Left ventricle myocardium inferior (tissue), 1 donor: ENCODE data around the gene CEACAM16. TPM values are rescaled to one million over a fixed set of nuclear protein-coding genes. Genes with fewer than 3 reads are reported as not detected.

Experiments used
- DNase-seq: peaks from one replicate; pipeline ENCODE4 v3.0.0-alpha.2; 2020
- H3K27ac ChIP-seq: fragments of 200-600 bp; replicated peaks from 2 replicates; pipeline ENCODE4 v1.8.0; 2021
- H3K27me3 ChIP-seq: fragments of 200-600 bp; 2 replicates; pipeline ENCODE4 v1.8.0; 2021; ENCODE audit warnings: low read depth
- H3K36me3 ChIP-seq: fragments of 200-600 bp; 2 replicates; pipeline ENCODE4 v1.8.0; 2021
- H3K4me1 ChIP-seq: fragments of 200-600 bp; 2 replicates; pipeline ENCODE4 v1.8.0; 2021
- H3K4me3 ChIP-seq: fragments of 200-600 bp; 2 replicates; pipeline ENCODE4 v1.8.0; 2021; ENCODE audit warnings: mild to moderate bottlenecking, moderate library complexity
- H3K9me3 ChIP-seq: fragments of 200-600 bp; replicated peaks from 2 replicates; pipeline ENCODE4 v1.8.0; 2021
- intact Hi-C: fragments of 100-400 bp; cut with micrococcal nuclease; formaldehyde crosslinking; loops from one replicate; pipeline ENCODE4 v1.11.0; 2022
- microRNA-seq: library from miRNA; unstranded; fragments of <30 nt; microRNA quantifications from one replicate; pipeline ENCODE4 v1.2.0, GENCODE V29; 2020
- total RNA-seq: library from RNA; stranded (reverse); fragmentation: NEBNext Ultra II Directional; extraction: Animal tissue kit (Norgen Biotek cat#: 25700); gene quantifications from one replicate; pipeline ENCODE4 v1.2.1, GENCODE V29; 2021
- TF ChIP-seq, protein P1 (sequence below): fragments of 200-600 bp; IDR thresholded peaks from 2 replicates; pipeline ENCODE4 v1.8.0; 2021; ENCODE audit warnings: antibody characterized with exemption, mild to moderate bottlenecking, borderline replicate concordance
- donor health status: DM: no; HTN: yes; CAD: no; lungs with severe emphysema.

CEACAM16 gene
- total RNA-seq, 1 donor from 2014 or later = not detected

DNA sequence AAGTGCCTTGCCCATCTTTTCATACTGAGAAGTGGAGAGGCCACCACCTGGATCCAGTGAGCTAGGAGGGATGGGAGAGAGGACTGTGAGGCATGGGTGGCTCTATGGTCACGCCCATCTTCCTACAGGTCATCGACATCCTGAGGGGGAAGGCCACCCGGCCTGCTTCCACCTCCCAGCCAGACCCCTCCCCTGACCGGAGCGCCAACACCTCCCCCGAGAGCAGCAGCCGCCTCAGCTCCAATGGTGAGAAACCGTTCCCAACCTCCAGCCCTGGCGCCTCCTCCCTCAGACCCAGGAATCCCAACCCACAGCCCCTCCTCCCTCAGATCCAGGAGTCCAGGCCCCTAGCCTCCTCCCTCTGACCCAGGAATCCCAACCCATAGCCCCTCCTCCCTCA lies 59.6 kb downstream of the CEACAM16 start:
- peak overlapping the region; percentile 98 for H3K27ac ChIP-seq
- H3K4me3 ChIP-seq = peak overlapping the region; percentile 70
- H3K4me1 ChIP-seq = peaks cover 57% of the 10 kb centered on the region
- no peaks in the 10 kb centered on the region for H3K9me3 ChIP-seq
- intact Hi-C loops = no loop called here
- TF ChIP-seq, protein P1, sequence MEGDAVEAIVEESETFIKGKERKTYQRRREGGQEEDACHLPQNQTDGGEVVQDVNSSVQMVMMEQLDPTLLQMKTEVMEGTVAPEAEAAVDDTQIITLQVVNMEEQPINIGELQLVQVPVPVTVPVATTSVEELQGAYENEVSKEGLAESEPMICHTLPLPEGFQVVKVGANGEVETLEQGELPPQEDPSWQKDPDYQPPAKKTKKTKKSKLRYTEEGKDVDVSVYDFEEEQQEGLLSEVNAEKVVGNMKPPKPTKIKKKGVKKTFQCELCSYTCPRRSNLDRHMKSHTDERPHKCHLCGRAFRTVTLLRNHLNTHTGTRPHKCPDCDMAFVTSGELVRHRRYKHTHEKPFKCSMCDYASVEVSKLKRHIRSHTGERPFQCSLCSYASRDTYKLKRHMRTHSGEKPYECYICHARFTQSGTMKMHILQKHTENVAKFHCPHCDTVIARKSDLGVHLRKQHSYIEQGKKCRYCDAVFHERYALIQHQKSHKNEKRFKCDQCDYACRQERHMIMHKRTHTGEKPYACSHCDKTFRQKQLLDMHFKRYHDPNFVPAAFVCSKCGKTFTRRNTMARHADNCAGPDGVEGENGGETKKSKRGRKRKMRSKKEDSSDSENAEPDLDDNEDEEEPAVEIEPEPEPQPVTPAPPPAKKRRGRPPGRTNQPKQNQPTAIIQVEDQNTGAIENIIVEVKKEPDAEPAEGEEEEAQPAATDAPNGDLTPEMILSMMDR = no peak
- peaks cover 40% of the 10 kb centered on the region for H3K36me3 ChIP-seq
- H3K27me3 ChIP-seq = no peaks in the 10 kb centered on the region
- peak; percentile 40 for DNase-seq

DNA sequence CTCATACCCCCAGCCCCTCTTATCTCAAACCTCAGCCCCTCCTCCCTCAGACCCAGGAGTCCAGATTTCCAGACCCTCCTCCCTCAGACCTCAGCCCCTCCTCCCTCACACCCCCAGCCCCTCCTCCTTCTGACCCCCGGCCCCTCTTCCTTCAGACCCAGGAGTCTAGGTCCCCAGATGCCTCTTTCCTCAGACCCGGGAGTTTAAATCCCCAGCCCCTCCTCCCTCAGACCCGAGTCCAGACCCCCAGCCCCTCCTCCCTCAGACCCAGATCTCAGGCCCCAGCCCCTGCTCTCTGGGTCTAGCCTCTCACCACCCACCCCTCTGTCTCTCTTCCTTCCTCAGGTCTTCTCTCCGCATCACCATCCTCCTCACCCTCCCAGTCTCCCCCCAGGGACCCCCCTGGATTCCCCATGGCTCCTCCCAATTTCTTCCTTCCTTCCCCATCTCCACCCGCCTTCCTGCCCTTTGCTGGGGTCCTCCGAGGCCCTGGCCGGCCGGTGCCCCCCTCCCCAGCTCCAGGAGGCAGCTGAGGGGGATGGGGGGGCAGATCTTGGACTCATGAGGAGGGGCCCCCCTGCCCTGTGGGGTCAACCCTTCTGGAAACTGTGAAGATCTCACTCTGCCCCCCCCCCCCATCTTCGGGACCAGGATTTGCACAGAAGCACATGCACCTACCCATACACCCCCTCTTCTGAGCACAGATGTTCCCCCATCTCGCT lies 60.3 kb downstream of the CEACAM16 start:
- peaks cover 40% of the 10 kb centered on the region for H3K36me3 ChIP-seq
- H3K27me3 ChIP-seq = no peaks in the 10 kb centered on the region
- intact Hi-C loops = no loop called here
- TF ChIP-seq, protein P1 = no peak
- no peak for DNase-seq
- no peak overlapping the region for H3K4me3 ChIP-seq
- peak overlapping the region; percentile 98 for H3K27ac ChIP-seq
- H3K4me1 ChIP-seq = peaks cover 50% of the 10 kb centered on the region
- H3K9me3 ChIP-seq = no peaks in the 10 kb centered on the region

Small RNAs within 50 kb of the gene (microRNA-seq; reads per million reads assigned to microRNA genes)
- gene MIR4531 (not detected), gene MIR8085 (not detected)

Other genes with a start within 250 kb of the CEACAM16 start
- 4.8 TPM for gene ZNF180, start 198.6 kb upstream of the CEACAM16 start, total RNA-seq
- not detected for gene CEACAM20, start 169.5 kb upstream of the CEACAM16 start, total RNA-seq
- not detected for gene IGSF23, start 85.6 kb upstream of the CEACAM16 start, total RNA-seq
- 33.5 TPM for gene PVR, start 55.2 kb upstream of the CEACAM16 start, total RNA-seq
- gene CEACAM19, start 27.7 kb upstream of the CEACAM16 start, total RNA-seq = 2.2 TPM
- 15.0 TPM for gene BCL3, start 49.6 kb downstream of the CEACAM16 start, total RNA-seq
- not detected for gene CBLC, start 78.7 kb downstream of the CEACAM16 start, total RNA-seq
- gene BCAM, start 110.0 kb downstream of the CEACAM16 start, total RNA-seq = 91.9 TPM
- gene NECTIN2, start 147.1 kb downstream of the CEACAM16 start, total RNA-seq = 40.7 TPM
- 47.3 TPM for gene TOMM40, start 192.1 kb downstream of the CEACAM16 start, total RNA-seq
- gene APOE, start 206.6 kb downstream of the CEACAM16 start, total RNA-seq = 24.1 TPM
- 0.85 TPM for gene APOC1, start 215.5 kb downstream of the CEACAM16 start, total RNA-seq
- not detected for gene APOC4, start 243.1 kb downstream of the CEACAM16 start, total RNA-seq
- not detected for gene APOC2, start 246.9 kb downstream of the CEACAM16 start, total RNA-seq